GM12878 (cell line): ENCODE measurements around the gene RBMS3. TPM values are rescaled to one million over a fixed set of nuclear protein-coding genes. Genes with fewer than 3 reads are reported as not detected.

ENCODE experiments used
- ATAC-seq: fragments of 200-7000 bp; cut with Tn5 transposase; 3 replicates; pipeline ENCODE4 v1.9.1; 2020; ENCODE audit warnings: mild to moderate bottlenecking, moderate library complexity
- BruUV-seq: library from RNA; stranded (reverse); fragments of 400-500 nt; replicated peaks from 2 replicates; lab custom pipeline; 2021; lab: Mats Ljungman, UMichigan
- CTCF ChIA-PET: fragments of 300-600 bp; sonication (Branson Sonifier 250); formaldehyde crosslinking; extraction: SDS; loops from one replicate; lab custom pipeline; 2021; ENCODE audit warnings: inconsistent platforms; lab: Yijun Ruan, JAX
- POLR2A ChIA-PET: fragments of 350-600 bp; formaldehyde crosslinking; extraction: SDS; loops from one replicate; lab custom pipeline; 2021; ENCODE audit warnings: inconsistent platforms; lab: Charles Lee
- RAD21 ChIA-PET: fragments of 300-600 bp; sonication (Branson Sonifier 250); formaldehyde crosslinking; loops from one replicate; lab custom pipeline; 2023; ENCODE audit warnings: antibody characterized with exemption; ENCODE audit not compliant: unreplicated experiment; lab: Charles Lee
- SMC1A ChIA-PET: fragments of 300-600 bp; sonication (Branson Sonifier 250); formaldehyde crosslinking; loops from one replicate; lab custom pipeline; 2023; ENCODE audit not compliant: unreplicated experiment, uncharacterized antibody; lab: Charles Lee
- DNase-seq: peaks from one replicate; pipeline ENCODE4 v3.0.0-alpha.2; 2011; ENCODE audit warnings: low read depth, low spot score
- FAIRE-seq: peaks from 3 replicates; lab custom pipeline; 2011; peaks lifted over from hg19 to GRCh38; lab: Jason Lieb, UNC
- H2AFZ ChIP-seq: 2 replicates; pipeline ENCODE4 v1.6.0; 2011; ENCODE audit warnings: low read depth, low read length, control low read depth; ENCODE audit not compliant: control insufficient read depth
- H3K27ac ChIP-seq: 2 replicates; pipeline ENCODE4 v1.5.1; 2011; ENCODE audit warnings: control low read depth; ENCODE audit not compliant: control insufficient read depth, insufficient read depth
- H3K27me3 ChIP-seq, 2 experiments: replicated peaks in 1 of 2; 2 replicates each; pipeline versions ENCODE4 v1.6.0 to v1.6.1; 2011; ENCODE audit warnings: low read length in 1 of 2; ENCODE audit not compliant: control insufficient read depth in 2 of 2, insufficient read depth in 2 of 2
- H3K36me3 ChIP-seq, 2 experiments: 2 replicates each; pipeline ENCODE4 v1.5.1; 2011; ENCODE audit warnings: low read length in 1 of 2; ENCODE audit not compliant: control insufficient read depth in 2 of 2, insufficient read depth in 2 of 2
- H3K4me1 ChIP-seq: 2 replicates; pipeline ENCODE4 v1.6.1; 2011; ENCODE audit warnings: mild to moderate bottlenecking, low read length, moderate library complexity, mixed read lengths; ENCODE audit not compliant: control insufficient read depth, insufficient read depth
- H3K4me2 ChIP-seq: 2 replicates; pipeline ENCODE4 v1.6.0; 2011; ENCODE audit warnings: control low read depth; ENCODE audit not compliant: control insufficient read depth, insufficient read depth
- H3K4me3 ChIP-seq: fragments of 200-600 bp; sonication (generic); 2 replicates; pipeline ENCODE4 v1.5.1; 2016
- H3K79me2 ChIP-seq: 2 replicates; pipeline ENCODE4 v1.6.0; 2011; ENCODE audit warnings: low read length; ENCODE audit not compliant: control insufficient read depth, insufficient read depth
- H3K9ac ChIP-seq: 2 replicates; pipeline ENCODE4 v1.8.0; 2011; ENCODE audit warnings: low read length, control low read depth, mixed read lengths; ENCODE audit not compliant: control insufficient read depth, insufficient read depth
- H3K9me3 ChIP-seq: replicated peaks from 3 replicates; pipeline ENCODE4 v1.5.1; 2011; ENCODE audit warnings: mild to moderate bottlenecking, low read length; ENCODE audit not compliant: control insufficient read depth, insufficient read depth
- H4K20me1 ChIP-seq: 2 replicates; pipeline ENCODE4 v1.6.0; 2011; ENCODE audit not compliant: control insufficient read depth, insufficient read depth
- ATF2 ChIP-seq: IDR thresholded peaks from 2 replicates; pipeline ENCODE4 v1.6.1; 2012; ENCODE audit warnings: low read length, inconsistent platforms
- CUX1 ChIP-seq: IDR thresholded peaks from 2 replicates; pipeline ENCODE4 v1.6.1; 2012; ENCODE audit warnings: improper control_type of control experiment, low read depth, low read length; ENCODE audit not compliant: insufficient replicate concordance
- FOXM1 ChIP-seq: IDR thresholded peaks from 2 replicates; pipeline ENCODE4 v1.6.1; 2012; ENCODE audit warnings: low read depth, mild to moderate bottlenecking, inconsistent platforms, low read length, moderate library complexity
- HCFC1 ChIP-seq: fragments of 150-350 bp; IDR thresholded peaks from 2 replicates; pipeline ENCODE4 v1.6.1; 2014; ENCODE audit warnings: low read length
- KDM1A ChIP-seq: fragments of 200-600 bp; sonication (generic); IDR thresholded peaks from 2 replicates; pipeline ENCODE4 v1.6.1; 2016; ENCODE audit warnings: borderline replicate concordance
- NR2C1 ChIP-seq: fragments of 450-650 bp; IDR thresholded peaks from 2 replicates; pipeline ENCODE4 v1.6.1; 2017; ENCODE audit warnings: antibody characterized with exemption, mild to moderate bottlenecking, moderate library complexity
- NRF1 ChIP-seq: conservative IDR thresholded peaks from 2 replicates; pipeline ENCODE4 v1.6.1; 2011; ENCODE audit warnings: mild to moderate bottlenecking, low read depth, low read length, improper control_type of control experiment
- PBX3 ChIP-seq: IDR thresholded peaks from 2 replicates; pipeline ENCODE4 v1.6.1; 2011; ENCODE audit warnings: mild to moderate bottlenecking, low read depth, low read length, moderate library complexity; ENCODE audit not compliant: insufficient replicate concordance
- POLR2AphosphoS5 ChIP-seq: IDR thresholded peaks from 2 replicates; pipeline ENCODE4 v1.6.1; 2011; ENCODE audit warnings: mild to moderate bottlenecking, low read length, inconsistent platforms
- POU2F2 ChIP-seq: IDR thresholded peaks from 3 replicates; pipeline ENCODE4 v1.6.1; 2011; ENCODE audit warnings: low read depth, mild to moderate bottlenecking, low read length, borderline replicate concordance
- RAD21 ChIP-seq: IDR thresholded peaks from 2 replicates; pipeline ENCODE4 v1.6.1; 2011; ENCODE audit warnings: mild to moderate bottlenecking, low read depth, low read length, moderate library complexity; ENCODE audit not compliant: insufficient read depth
- SMAD5 ChIP-seq: IDR thresholded peaks from 2 replicates; pipeline ENCODE4 v1.6.1; 2016; ENCODE audit warnings: antibody characterized with exemption, low read depth
- SUZ12 ChIP-seq: fragments of 200-600 bp; sonication (generic); IDR thresholded peaks from one replicate; pipeline ENCODE4 v1.6.1; 2018; ENCODE audit warnings: antibody characterized with exemption, mild to moderate bottlenecking; ENCODE audit not compliant: unreplicated experiment
- ZNF207 ChIP-seq: fragments of 450-650 bp; IDR thresholded peaks from 2 replicates; pipeline ENCODE4 v1.6.1; 2014; ENCODE audit warnings: antibody characterized with exemption, mild to moderate bottlenecking, borderline replicate concordance
- ZNF622 ChIP-seq: fragments of 450-650 bp; IDR thresholded peaks from 2 replicates; pipeline ENCODE4 v1.6.1; 2017; ENCODE audit warnings: mild to moderate bottlenecking, inconsistent platforms
- ZSCAN29 ChIP-seq: fragments of 450-650 bp; IDR thresholded peaks from 2 replicates; pipeline ENCODE4 v1.6.1; 2017; ENCODE audit warnings: mild to moderate bottlenecking, moderate library complexity
- WGBS: methylation state at CpG from one replicate; pipeline ENCODE4 v1.1.6; 2016; ENCODE audit warnings: low lambda C conversion rate; ENCODE audit not compliant: insufficient replicate concordance, insufficient coverage; ENCODE audit errors: missing lambda C conversion rate; 5-methylcytosine and 5-hydroxymethylcytosine counted together
- in situ Hi-C: fragments of 300-500 bp; cut with MboI; formaldehyde crosslinking; loops from 9 replicates; pipeline ENCODE4 v1.14.3; 2018; ENCODE audit warnings: mixed read lengths
- intact Hi-C: fragments of 100-400 bp; cut with micrococcal nuclease; formaldehyde crosslinking; loops from one replicate; pipeline ENCODE4 v1.14.2; 2022; ENCODE audit not compliant: unreplicated experiment
- polyA plus RNA-seq, 11 experiments: library from polyadenylated mRNA; depleted of rRNA in 4 of 11; unstranded in 6 of 11; stranded (reverse) in 5 of 11; fragments of >200 nt; fragmentation: Nextera tagmentation in 4 of 11; fragmentation: Illumina TruSeq in 1 of 11; extraction: Ambion mirVana in 4 of 11; extraction: Trizol in 1 of 11; gene quantifications; 1 replicate in 1 of 11; 2 replicates in 10 of 11; pipeline versions ENCODE4 v1.2.1 to v1.2.3, GENCODE V29; 2011 to 2016; ENCODE audit warnings: inconsistent platforms in 2 of 11, missing spikeins in 2 of 11, low read depth in 1 of 11
- total RNA-seq, 4 experiments: library from RNA; depleted of rRNA in 3 of 4; stranded (reverse); fragments of >200 nt in 3 of 4; fragmentation: Illumina TruSeq in 1 of 4; extraction: Trizol in 1 of 4; gene quantifications; 2 replicates each; pipeline versions ENCODE4 v1.2.1 to v1.2.3, GENCODE V29; 2013 to 2021

The RBMS3 gene
- total and polyA plus RNA-seq, 10 of the 15 experiments (the other 5 are each of a cell fraction or from before 2014, with no cell fraction given) = 0.79 to 4.7 (median 3.1) TPM

- H3K4me1 ChIP-seq = no peaks in the 10 kb centered on the region
- H3K4me3 ChIP-seq = no peak overlapping the region
- ATAC-seq (no peak), DNase-seq (no peak)
- no TSS peak for BruUV-seq
- H3K4me2 ChIP-seq = no peak overlapping the region
- no peaks in the 10 kb centered on the region for H3K36me3 ChIP-seq
- TF ChIP-seq SUZ12 = no peak
- TF ChIP-seq HCFC1 = no peak
- no peak for TF ChIP-seq ZNF207
- TF ChIP-seq ATF2 = no peak
- TF ChIP-seq ZSCAN29 = no peak
- TF ChIP-seq NRF1 = no peak
- TF ChIP-seq PBX3 = no peak
- no peak for TF ChIP-seq RAD21
- TF ChIP-seq NR2C1 = no peak
- no peak for TF ChIP-seq SMAD5
- no peak for TF ChIP-seq CUX1
- no peak for TF ChIP-seq POU2F2
- no peak for TF ChIP-seq ZNF622
- no peak for TF ChIP-seq FOXM1
- no peak for TF ChIP-seq POLR2AphosphoS5
- TF ChIP-seq KDM1A = no peak
- TF ChIP-seq, all 136 proteins: peak for 0
- RAD21 ChIA-PET = no interaction called here
- in situ Hi-C loops (no loop called here), intact Hi-C loops (loop anchor here (5.0 to 10.0 kb wide), 2 partner anchors 720 to 1088 kb away; no protein-coding TSS in a partner anchor)
- CTCF ChIA-PET = interaction anchor here (1.9 kb wide), 1 partner anchor 154 kb away, joined by 8 read pairs; no protein-coding TSS in a partner anchor
- 1% methylated on average over 4 of the region's 4 CpGs for WGBS
- POLR2A ChIA-PET = no interaction called here
- no peaks in the 10 kb centered on the region for H3K9me3 ChIP-seq
- H2AFZ ChIP-seq = no peak overlapping the region
- H3K79me2 ChIP-seq = no peaks in the 10 kb centered on the region
- H4K20me1 ChIP-seq = no peaks in the 10 kb centered on the region
- no peaks in the 10 kb centered on the region for H3K27me3 ChIP-seq
- H3K9ac ChIP-seq = no peak overlapping the region
- SMC1A ChIA-PET = interaction anchor here (0.6 kb wide), 1 partner anchor 615 kb away, joined by 3 read pairs; no protein-coding TSS in a partner anchor
- no peak for FAIRE-seq
- H3K27ac ChIP-seq = no peak overlapping the region
Measured at GRCh38 chr3:30044515-30044914, 763.6 kb downstream of the RBMS3 start.
